Activated CD4-positive, alpha-beta memory T cell treated with anti-CD3 and anti-CD28 coated beads for 36 hours (primary cell): Measurements from ENCODE around the gene MAP6. TPM values are rescaled to one million over a fixed set of nuclear protein-coding genes. Genes with fewer than 3 reads are reported as not detected.
A peak's percentile ranks its signal among the peaks of the same experiment; 100 is the strongest.

Experiments used
- CTCF ChIA-PET: fragments of 350-600 bp; sonication (Branson Sonifier 250); formaldehyde crosslinking; loops from one replicate; lab custom pipeline; 2021; ENCODE audit warnings: antibody characterized with exemption, inconsistent platforms; lab: Charles Lee
- POLR2A ChIA-PET: fragments of 350-600 bp; sonication (Branson Sonifier 250); formaldehyde crosslinking; loops from one replicate; lab custom pipeline; 2021; ENCODE audit warnings: antibody characterized with exemption; lab: Charles Lee
- DNase-seq: peaks from one replicate; pipeline ENCODE4 v3.0.0-alpha.2; 2020
- H3K27ac Mint-ChIP-seq: one replicate; pipeline ENCODE4 v1.8.0; 2021; ENCODE audit warnings: mixed read lengths
- H3K27me3 Mint-ChIP-seq: one replicate; pipeline ENCODE4 v1.8.0; 2021; ENCODE audit warnings: mixed read lengths
- H3K36me3 Mint-ChIP-seq: one replicate; pipeline ENCODE4 v1.8.0; 2021; ENCODE audit warnings: mixed read lengths
- H3K4me1 Mint-ChIP-seq: one replicate; pipeline ENCODE4 v1.8.0; 2021; ENCODE audit warnings: low read depth, mixed read lengths
- H3K4me3 Mint-ChIP-seq: one replicate; pipeline ENCODE4 v1.8.0; 2021; ENCODE audit warnings: mild to moderate bottlenecking, mixed read lengths
- H3K9me3 Mint-ChIP-seq: one replicate; pipeline ENCODE4 v1.8.0; 2021; ENCODE audit warnings: mixed read lengths
- intact Hi-C: fragments of 100-400 bp; cut with micrococcal nuclease; formaldehyde crosslinking; loops from one replicate; pipeline ENCODE4 v1.15.1; 2023
- total RNA-seq, 2 experiments: library from RNA; stranded (reverse); gene quantifications; one replicate each; pipeline ENCODE4 v1.2.3, GENCODE V29; 2021

Gene MAP6
- total RNA-seq, 2 experiments from 2014 or later, result 0.05 TPM; not detected in 1

GRCh38 chr11:75553889-75554257 lies 115.0 kb downstream of the MAP6 start:
- no peaks in the 10 kb centered on the region for H3K9me3 Mint-ChIP-seq
- H3K27me3 Mint-ChIP-seq, result no peaks in the 10 kb centered on the region
- intact Hi-C loops, result no loop called here
- no peak overlapping the region for H3K27ac Mint-ChIP-seq
- no peaks in the 10 kb centered on the region for H3K36me3 Mint-ChIP-seq
- no peak for DNase-seq
- H3K4me1 Mint-ChIP-seq, result peaks cover 3% of the 10 kb centered on the region
- ChIA-PET CTCF (interaction anchor here (0.8 to 1.1 kb wide), 3 partner anchors 9 to 109 kb away, joined by 3 to 4 read pairs (median 3); no protein-coding TSS in a partner anchor), POLR2A (interaction anchor here (1.7 kb wide), 1 partner anchor 9 kb away, joined by 7 read pairs; no protein-coding TSS in a partner anchor)
- H3K4me3 Mint-ChIP-seq, result no peak overlapping the region

- Mint-ChIP-seq H3K36me3 (no peaks in the 10 kb centered on the region), H3K27me3 (no peaks in the 10 kb centered on the region), H3K4me1 (peaks cover 3% of the 10 kb centered on the region), H3K9me3 (no peaks in the 10 kb centered on the region), H3K27ac (no peak overlapping the region), H3K4me3 (no peak overlapping the region)
- no peak for DNase-seq
- ChIA-PET CTCF (no interaction called here), POLR2A (interaction anchor here (1.7 kb wide), 1 partner anchor 10 kb away, joined by 7 read pairs; no protein-coding TSS in a partner anchor)
- intact Hi-C loops, result no loop called here
Measured at GRCh38 chr11:75553182-75553581, 115.7 kb downstream of the MAP6 start.

GRCh38 chr11:75549370-75549958 lies 119.4 kb downstream of the MAP6 start:
- no peaks in the 10 kb centered on the region for H3K27me3 Mint-ChIP-seq
- POLR2A ChIA-PET, result interaction anchor here (0.9 kb wide), 1 partner anchor 27 kb away, joined by 3 read pairs; no protein-coding TSS in a partner anchor
- no peak overlapping the region for H3K4me3 Mint-ChIP-seq
- H3K27ac Mint-ChIP-seq, result no peak overlapping the region
- DNase-seq, result no peak
- no peaks in the 10 kb centered on the region for H3K36me3 Mint-ChIP-seq
- H3K4me1 Mint-ChIP-seq, result peaks cover 3% of the 10 kb centered on the region
- intact Hi-C loops, result loop anchor here (5.0 kb wide), 1 partner anchor 33 kb away; no protein-coding TSS in a partner anchor
- H3K9me3 Mint-ChIP-seq, result no peaks in the 10 kb centered on the region
- CTCF ChIA-PET, result interaction anchor here (0.6 to 2.3 kb wide), 4 partner anchors 15 to 157 kb away, joined by 3 to 12 read pairs (median 4); no protein-coding TSS in a partner anchor

GRCh38 chr11:75548595-75549272 lies 120.1 kb downstream of the MAP6 start:
- CTCF ChIA-PET, result interaction anchor here (0.7 to 2.3 kb wide), 6 partner anchors 26 to 254 kb away, joined by 3 to 12 read pairs (median 3); no protein-coding TSS in a partner anchor
- DNase-seq, result no peak
- no peaks in the 10 kb centered on the region for H3K27me3 Mint-ChIP-seq
- no peak overlapping the region for H3K27ac Mint-ChIP-seq
- no peaks in the 10 kb centered on the region for H3K9me3 Mint-ChIP-seq
- POLR2A ChIA-PET, result no interaction called here
- H3K4me3 Mint-ChIP-seq, result no peak overlapping the region
- peaks cover 3% of the 10 kb centered on the region for H3K4me1 Mint-ChIP-seq
- no peaks in the 10 kb centered on the region for H3K36me3 Mint-ChIP-seq
- intact Hi-C loops, result loop anchor here (5.0 kb wide), 1 partner anchor 34 kb away; no protein-coding TSS in a partner anchor

GRCh38 chr11:75547617-75548058 lies 121.2 kb downstream of the MAP6 start:
- Mint-ChIP-seq H3K27me3 (no peaks in the 10 kb centered on the region), H3K4me3 (no peak overlapping the region), H3K36me3 (no peaks in the 10 kb centered on the region), H3K27ac (no peak overlapping the region), H3K9me3 (no peaks in the 10 kb centered on the region), H3K4me1 (peaks cover 3% of the 10 kb centered on the region)
- POLR2A ChIA-PET, result no interaction called here
- CTCF ChIA-PET, result interaction anchor here (1.4 to 2.3 kb wide), 2 partner anchors 27 to 159 kb away, joined by 6 to 12 read pairs; no protein-coding TSS in a partner anchor
- intact Hi-C loops, result loop anchor here (2.0 to 5.0 kb wide), 2 partner anchors 15 to 35 kb away; partner anchors contain the start of gene SERPINH1
- DNase-seq, result peak; percentile 56

- peaks cover 3% of the 10 kb centered on the region for H3K4me1 Mint-ChIP-seq
- H3K27ac Mint-ChIP-seq, result no peak overlapping the region
- no peak for DNase-seq
- intact Hi-C loops, result loop anchor here (2.0 to 5.0 kb wide), 2 partner anchors 16 to 35 kb away; partner anchors contain the start of gene SERPINH1
- ChIA-PET CTCF (interaction anchor here (0.6 to 1.8 kb wide), 6 partner anchors 16 to 178 kb away, joined by 3 to 6 read pairs (median 4); no protein-coding TSS in a partner anchor), POLR2A (no interaction called here)
- no peak overlapping the region for H3K4me3 Mint-ChIP-seq
- H3K36me3 Mint-ChIP-seq, result no peaks in the 10 kb centered on the region
- no peaks in the 10 kb centered on the region for H3K9me3 Mint-ChIP-seq
- no peaks in the 10 kb centered on the region for H3K27me3 Mint-ChIP-seq
Measured at GRCh38 chr11:75547177-75547576, 121.7 kb downstream of the MAP6 start.

- H3K9me3 Mint-ChIP-seq, result no peaks in the 10 kb centered on the region
- no peaks in the 10 kb centered on the region for H3K36me3 Mint-ChIP-seq
- no peak for DNase-seq
- ChIA-PET CTCF (no interaction called here), POLR2A (no interaction called here)
- no peaks in the 10 kb centered on the region for H3K27me3 Mint-ChIP-seq
- H3K4me1 Mint-ChIP-seq, result no peaks in the 10 kb centered on the region
- intact Hi-C loops, result no loop called here
- H3K27ac Mint-ChIP-seq, result no peak overlapping the region
- no peak overlapping the region for H3K4me3 Mint-ChIP-seq
Measured at GRCh38 chr11:75543806-75544205, 125.0 kb downstream of the MAP6 start.

GRCh38 chr11:75542088-75542438 lies 126.8 kb downstream of the MAP6 start:
- intact Hi-C loops, result no loop called here
- ChIA-PET POLR2A (interaction anchor here (1.0 kb wide), 1 partner anchor 10 kb away, joined by 3 read pairs; no protein-coding TSS in a partner anchor), CTCF (interaction anchor here (0.9 to 1.1 kb wide), 2 partner anchors 9 to 30 kb away, joined by 3 read pairs; no protein-coding TSS in a partner anchor)
- no peaks in the 10 kb centered on the region for H3K36me3 Mint-ChIP-seq
- no peak overlapping the region for H3K4me3 Mint-ChIP-seq
- no peak overlapping the region for H3K27ac Mint-ChIP-seq
- H3K4me1 Mint-ChIP-seq, result peaks cover 16% of the 10 kb centered on the region
- no peak for DNase-seq
- peaks cover 1% of the 10 kb centered on the region for H3K27me3 Mint-ChIP-seq
- no peaks in the 10 kb centered on the region for H3K9me3 Mint-ChIP-seq

GRCh38 chr11:75541193-75542087 lies 127.4 kb downstream of the MAP6 start:
- Mint-ChIP-seq H3K36me3 (no peaks in the 10 kb centered on the region), H3K9me3 (no peaks in the 10 kb centered on the region), H3K27ac (no peak overlapping the region), H3K4me1 (peaks cover 22% of the 10 kb centered on the region), H3K4me3 (no peak overlapping the region), H3K27me3 (peaks cover 1% of the 10 kb centered on the region)
- ChIA-PET CTCF (no interaction called here), POLR2A (no interaction called here)
- intact Hi-C loops, result no loop called here
- no peak for DNase-seq

GRCh38 chr11:75539459-75540334 lies 129.1 kb downstream of the MAP6 start:
- Mint-ChIP-seq H3K4me3 (no peak overlapping the region), H3K36me3 (no peaks in the 10 kb centered on the region), H3K27me3 (peaks cover 1% of the 10 kb centered on the region), H3K27ac (no peak overlapping the region), H3K9me3 (no peaks in the 10 kb centered on the region), H3K4me1 (peaks cover 28% of the 10 kb centered on the region)
- CTCF ChIA-PET, result interaction anchor here (1.9 kb wide), 1 partner anchor 95 kb away, joined by 7 read pairs; no protein-coding TSS in a partner anchor
- no peak for DNase-seq
- POLR2A ChIA-PET, result no interaction called here
- intact Hi-C loops, result no loop called here
